Ishikawa (cell line): Measurements from ENCODE around the gene MBD1.

Experiments
- CEBPB ChIP-seq: IDR thresholded peaks from 2 replicates; pipeline ENCODE4 v1.6.1; 2012
- EP300 ChIP-seq: IDR thresholded peaks from 2 replicates; pipeline ENCODE4 v1.6.1; 2012; ENCODE audit warnings: borderline replicate concordance
- FOXM1 ChIP-seq: IDR thresholded peaks from 2 replicates; pipeline ENCODE4 v1.6.1; 2012; ENCODE audit warnings: low read depth, borderline replicate concordance
- NFIC ChIP-seq: IDR thresholded peaks from 2 replicates; pipeline ENCODE4 v1.6.1; 2012
- REST ChIP-seq: IDR thresholded peaks from 2 replicates; pipeline ENCODE4 v1.6.1; 2012; ENCODE audit warnings: low read depth, mild to moderate bottlenecking
- TAF1 ChIP-seq: IDR thresholded peaks from 2 replicates; pipeline ENCODE4 v1.6.1; 2012; ENCODE audit warnings: low read depth, mild to moderate bottlenecking
- TCF12 ChIP-seq: IDR thresholded peaks from 2 replicates; pipeline ENCODE4 v1.6.1; 2012; ENCODE audit warnings: low read depth
- USF1 ChIP-seq: IDR thresholded peaks from 2 replicates; pipeline ENCODE4 v1.6.1; 2012
- ZBTB7A ChIP-seq: IDR thresholded peaks from 2 replicates; pipeline ENCODE4 v1.6.1; 2012; ENCODE audit warnings: low read depth
- TF ChIP-seq, protein P1 (sequence below): IDR thresholded peaks from 2 replicates; pipeline ENCODE4 v1.6.1; 2012

DNA sequence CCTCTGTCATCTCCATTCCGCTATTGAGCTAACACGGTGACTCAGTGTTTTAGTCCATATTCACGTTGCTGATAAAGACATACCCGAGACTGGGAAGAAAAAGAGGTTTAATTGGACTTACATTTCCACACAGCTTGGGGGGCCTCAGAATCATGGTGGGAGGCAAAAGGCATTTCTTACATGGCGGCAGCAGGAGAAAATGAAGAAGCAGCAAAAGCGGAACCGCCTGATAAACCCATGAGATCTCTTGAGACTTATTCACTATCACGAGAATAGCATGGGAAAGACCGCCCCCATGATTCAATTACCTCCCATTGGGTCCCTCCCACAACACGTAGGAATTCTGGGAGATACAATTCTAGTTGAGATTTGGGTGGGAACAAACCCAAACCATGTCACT, 28.8 kb upstream of the MBD1 start:
- TF ChIP-seq, protein P1, sequence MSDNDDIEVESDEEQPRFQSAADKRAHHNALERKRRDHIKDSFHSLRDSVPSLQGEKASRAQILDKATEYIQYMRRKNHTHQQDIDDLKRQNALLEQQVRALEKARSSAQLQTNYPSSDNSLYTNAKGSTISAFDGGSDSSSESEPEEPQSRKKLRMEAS, result no peak
- TF ChIP-seq CEBPB, result no peak
- no peak for TF ChIP-seq NFIC
- no peak for TF ChIP-seq USF1
- TF ChIP-seq EP300, result no peak
- TF ChIP-seq TAF1, result no peak
- no peak for TF ChIP-seq FOXM1
- no peak for TF ChIP-seq REST
- TF ChIP-seq ZBTB7A, result no peak
- no peak for TF ChIP-seq TCF12
